Activated effector memory CD4-positive, alpha-beta T cell treated with Interleukin-2 at 50 U/mL for 16 hours (primary cell): ENCODE measurements around the gene DLX6.

Source experiments
- DNase-seq: peaks from one replicate; pipeline ENCODE4 v3.0.0-alpha.2; 2020

The DLX6 gene

DNA sequence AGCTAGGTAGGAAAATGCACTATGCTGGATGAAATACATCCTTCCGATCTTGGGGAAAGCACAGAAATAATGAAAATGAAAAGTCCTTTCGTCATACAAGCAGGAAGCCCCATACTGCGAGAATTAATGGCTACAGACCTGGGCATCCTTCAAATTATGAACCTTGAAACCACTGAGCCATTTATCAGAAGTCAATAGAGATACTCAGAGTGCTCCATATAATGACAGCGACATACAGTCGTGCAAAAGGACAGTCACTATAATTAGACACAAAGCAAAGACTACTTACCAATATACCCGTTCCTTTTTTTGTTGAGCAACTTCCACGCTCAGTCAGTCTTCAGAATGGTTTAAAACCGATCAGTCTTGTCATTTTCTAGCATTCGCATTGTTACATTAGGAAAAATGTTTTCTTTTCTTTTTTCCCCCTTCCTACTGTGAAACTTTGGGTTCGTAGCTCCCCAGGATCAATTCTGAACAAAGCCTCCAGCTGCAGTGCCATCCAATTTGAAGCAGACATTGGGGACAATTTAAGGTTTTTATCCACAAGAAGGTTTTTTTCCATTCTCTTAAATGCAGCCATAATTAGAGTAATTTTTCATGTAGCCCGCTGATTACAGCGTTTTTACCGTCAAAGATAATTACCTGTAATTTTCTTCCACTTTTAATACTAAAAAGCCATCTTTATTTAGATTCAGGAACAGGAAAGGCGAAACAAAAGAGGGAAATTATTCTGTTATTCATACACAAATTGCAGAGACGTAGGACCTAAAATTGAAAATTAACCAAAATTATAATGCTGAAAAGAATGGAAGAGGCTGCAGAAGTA is 6.4 kb downstream of the DLX6 start:
- no peak for DNase-seq

GRCh38 chr7:97012365-97013133 is 7.2 kb downstream of the DLX6 start:
- no peak for DNase-seq

DNA sequence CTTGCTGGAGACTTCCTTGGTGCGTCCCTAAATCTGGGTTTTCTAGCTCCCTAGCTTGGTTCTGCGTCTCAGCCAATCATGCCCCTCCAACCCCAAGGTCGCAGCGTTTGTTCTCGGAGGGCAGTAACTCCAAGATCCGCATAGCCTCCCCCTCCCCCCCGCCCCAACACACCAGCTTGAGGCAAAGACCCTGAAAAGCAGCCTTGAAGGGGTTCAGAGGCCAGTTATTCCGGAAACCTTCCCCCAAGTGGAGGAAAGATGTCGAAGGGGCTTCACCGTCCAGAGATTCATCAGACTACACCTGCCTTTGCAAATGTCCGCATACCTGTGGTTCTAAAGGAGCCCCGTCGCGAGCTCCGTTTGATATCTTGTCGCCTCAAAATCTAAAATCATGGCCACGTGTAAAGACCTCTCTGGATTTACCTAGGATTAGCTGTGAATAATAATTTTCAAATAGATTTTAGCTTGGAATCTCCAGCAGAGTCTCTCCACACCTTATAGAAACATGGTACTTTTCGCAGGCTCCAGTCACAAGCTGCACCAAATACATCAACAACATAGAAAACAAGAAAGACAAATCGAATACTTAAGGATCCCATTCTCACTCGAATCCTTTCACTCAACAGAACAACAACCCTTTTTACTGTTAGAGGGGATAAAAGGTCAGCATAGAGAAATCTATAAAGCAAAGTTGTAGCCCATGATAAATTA is 7.9 kb downstream of the DLX6 start:
- DNase-seq, result no peak

GRCh38 chr7:97013845-97014134 is 8.4 kb downstream of the DLX6 start:
- no peak for DNase-seq

DNA sequence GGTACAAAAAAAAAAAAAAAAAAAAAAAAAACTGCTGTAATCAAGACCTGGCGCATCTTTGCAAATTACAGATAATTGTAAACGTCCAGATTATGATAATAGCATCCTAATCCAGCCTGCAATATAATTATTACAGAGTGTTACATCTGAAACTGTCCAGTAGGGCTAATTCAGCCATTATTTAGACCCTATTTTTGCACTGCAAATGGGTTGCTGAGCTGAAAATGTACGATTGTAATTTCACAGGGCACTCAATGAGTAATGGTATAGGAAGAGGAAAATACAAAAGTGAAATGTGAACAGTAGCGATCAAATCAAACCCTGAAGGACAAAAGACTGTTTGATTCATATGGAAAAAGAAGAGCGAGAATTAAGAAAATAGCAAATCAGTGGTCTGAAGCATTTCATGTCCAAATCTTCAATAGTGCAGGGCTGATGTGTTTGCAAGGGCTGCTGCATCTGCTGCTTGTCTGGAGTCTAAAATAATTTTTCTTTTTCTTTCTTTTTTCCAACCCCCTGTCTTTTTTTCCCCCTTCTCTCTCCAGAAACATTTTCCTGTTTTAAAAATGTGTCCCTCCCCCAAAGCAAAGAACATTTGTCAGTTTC is 8.9 kb downstream of the DLX6 start:
- DNase-seq, result no peak

GRCh38 chr7:97015279-97015678 is 9.9 kb downstream of the DLX6 start:
- no peak for DNase-seq

GRCh38 chr7:97015756-97016380 is 10.5 kb downstream of the DLX6 start:
- DNase-seq, result no peak

GRCh38 chr7:97016381-97017191 is 11.2 kb downstream of the DLX6 start:
- DNase-seq, result no peak

DNA sequence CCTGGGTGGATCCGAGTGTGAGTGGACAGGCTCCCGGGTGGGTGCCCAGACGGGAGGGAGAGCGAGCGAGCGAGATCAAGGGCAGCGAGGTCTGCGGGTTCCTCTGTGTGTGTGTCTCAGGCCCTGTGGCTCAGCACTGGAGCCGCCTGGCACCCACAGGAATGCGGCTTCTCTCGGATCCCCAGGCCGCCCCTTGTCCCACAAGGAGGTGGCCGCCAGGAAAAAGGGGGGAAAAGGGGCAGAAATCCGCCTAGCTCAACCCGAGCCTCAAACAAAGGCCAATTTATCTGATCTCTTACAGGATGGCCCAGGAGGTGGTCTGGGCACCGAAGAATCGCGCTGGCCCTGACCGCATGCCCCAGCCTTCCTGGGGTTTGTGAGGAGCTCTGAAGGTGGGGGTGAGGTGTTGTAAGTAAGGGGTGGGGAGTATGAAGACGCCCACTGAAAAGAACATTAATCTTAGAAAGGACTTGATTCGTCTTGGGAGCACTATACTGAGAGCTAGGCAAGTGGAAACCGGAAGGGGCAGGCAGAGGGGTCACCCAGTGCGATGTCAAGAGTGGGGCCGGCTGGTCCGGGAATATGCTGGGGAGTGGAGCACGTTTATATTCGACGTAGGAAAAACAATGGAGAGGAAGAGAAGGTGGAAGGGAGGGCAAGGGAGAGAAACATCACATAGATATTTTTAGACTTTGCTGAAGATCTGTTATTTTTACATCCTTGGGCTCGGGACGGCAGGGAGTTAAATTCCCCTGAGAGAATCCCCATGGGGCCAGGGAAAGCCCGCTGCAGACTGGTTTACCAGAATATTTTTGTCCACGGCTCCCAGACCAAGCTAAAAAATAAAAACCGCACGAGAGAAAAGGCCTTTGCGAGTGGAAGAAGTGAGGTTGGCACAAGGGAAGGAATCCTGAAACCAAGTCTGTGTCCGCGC is 12.1 kb downstream of the DLX6 start:
- DNase-seq, result no peak

- no peak for DNase-seq
These were observed 12.8 kb downstream of the DLX6 start for GRCh38 chr7:97018126-97018601.

DNA sequence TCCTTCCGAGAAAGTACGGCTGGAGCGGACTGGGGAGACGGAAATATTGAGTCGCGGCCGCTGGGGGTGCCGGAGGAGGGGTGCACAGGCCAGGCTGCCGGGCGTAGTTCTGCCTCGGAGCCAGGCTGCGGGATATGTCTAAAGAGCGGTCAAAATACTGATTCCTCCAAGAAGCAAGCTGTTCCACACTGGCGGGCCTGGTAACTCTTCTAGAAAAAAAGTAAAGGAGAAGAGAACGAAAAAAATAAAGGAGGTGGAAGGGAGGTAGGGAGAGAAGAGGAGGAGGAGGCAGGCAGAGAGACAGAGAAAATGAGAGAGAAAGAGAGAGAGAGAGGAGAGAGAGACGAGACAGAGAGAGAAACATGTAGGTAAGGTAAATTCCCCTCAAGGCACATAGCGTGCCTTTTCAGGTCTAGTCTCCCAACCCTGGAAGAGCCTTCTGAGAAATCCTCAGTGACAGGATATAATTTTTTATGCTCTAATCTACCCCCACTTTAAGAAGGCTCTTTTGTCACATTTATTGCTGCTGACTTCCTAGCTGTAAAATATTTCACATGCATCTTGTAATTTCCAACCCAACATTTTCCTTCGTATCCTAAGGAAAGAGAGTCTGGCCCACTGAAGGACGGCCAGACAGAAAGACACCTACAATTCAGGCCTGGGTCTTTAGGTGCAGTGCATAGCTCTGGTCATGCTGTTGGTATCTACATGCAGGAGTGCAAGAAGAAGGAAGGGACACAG is 13.6 kb downstream of the DLX6 start:
- no peak for DNase-seq

DNA sequence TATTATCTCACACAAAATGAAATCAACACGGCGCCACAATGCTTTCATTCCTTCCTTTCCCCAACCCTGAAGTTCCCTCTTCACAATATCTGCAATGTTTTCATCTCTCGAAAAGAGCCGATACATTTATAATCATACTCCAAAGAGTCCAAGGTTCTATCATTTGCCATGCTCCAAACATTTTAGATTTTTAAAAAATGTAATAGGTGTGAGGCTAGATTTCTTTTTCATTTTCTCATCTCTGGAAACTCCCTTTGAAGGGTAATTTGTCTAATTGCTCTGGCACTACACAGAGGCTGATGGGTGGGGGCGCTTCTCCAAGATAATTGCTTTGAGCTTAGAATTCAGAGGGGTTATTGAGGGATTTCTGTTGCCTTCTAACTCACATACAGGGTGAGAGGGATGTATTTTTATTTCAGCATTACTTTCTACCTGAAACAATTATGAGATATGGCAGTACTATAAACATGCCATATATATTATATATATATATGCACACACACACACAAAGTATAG is 14.4 kb downstream of the DLX6 start:
- no peak for DNase-seq

GRCh38 chr7:97020601-97020995 is 15.2 kb downstream of the DLX6 start:
- DNase-seq, result no peak

DNA sequence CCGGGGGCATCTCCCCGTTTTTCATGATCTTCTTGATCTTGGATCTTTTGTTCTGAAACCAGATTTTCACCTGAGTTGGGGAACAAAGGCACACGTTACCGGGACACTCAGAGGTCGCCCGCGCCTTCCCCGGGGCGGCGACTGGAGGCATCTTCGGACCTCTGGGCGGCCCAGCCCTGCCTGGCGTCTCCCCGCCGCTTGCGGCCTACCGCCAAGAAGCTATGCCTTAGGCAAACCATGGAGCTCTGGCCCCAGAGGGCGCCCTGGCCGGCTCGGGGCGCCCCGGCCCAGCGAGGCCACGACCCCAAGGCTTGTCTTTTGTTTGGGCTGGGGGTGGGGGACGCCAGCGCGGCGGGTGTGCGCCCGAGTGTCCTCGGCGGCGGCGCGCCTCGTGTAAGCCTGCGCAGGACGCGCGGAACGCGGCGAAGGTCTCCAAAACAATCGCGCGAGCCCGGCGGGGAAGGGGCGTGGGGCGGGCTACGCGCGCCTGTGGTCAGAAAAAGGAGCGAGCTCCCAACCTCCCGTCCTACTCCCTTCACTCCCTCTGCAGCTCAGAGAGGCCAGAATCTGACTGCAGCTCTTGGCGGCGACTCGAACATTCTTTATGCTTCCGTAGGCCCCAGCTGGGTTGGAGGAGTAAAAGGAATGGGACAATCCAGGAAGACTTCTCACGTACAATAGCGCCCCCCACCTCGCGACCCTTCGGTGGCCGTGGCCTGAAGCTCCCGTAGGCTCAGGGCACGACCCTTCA is 15.8 kb downstream of the DLX6 start:
- no peak for DNase-seq

GRCh38 chr7:97021747-97022490 is 16.6 kb downstream of the DLX6 start:
- DNase-seq, result no peak

- DNase-seq, result no peak
These were observed 17.3 kb downstream of the DLX6 start for GRCh38 chr7:97022491-97023306.
